Activated naive CD4-positive, alpha-beta T cell (primary cell): ENCODE measurements around the gene TUBB3.
"Not testable (repeated sequence)": the region's sequence is repeated elsewhere in the genome, so short reads cannot be mapped to it uniquely, and the experiment has no call there.

Source experiments
- DNase-seq, 4 experiments: peaks; one replicate each; lab custom pipeline; 2025; lab: John Stamatoyannopoulos, UW

The TUBB3 gene

DNA sequence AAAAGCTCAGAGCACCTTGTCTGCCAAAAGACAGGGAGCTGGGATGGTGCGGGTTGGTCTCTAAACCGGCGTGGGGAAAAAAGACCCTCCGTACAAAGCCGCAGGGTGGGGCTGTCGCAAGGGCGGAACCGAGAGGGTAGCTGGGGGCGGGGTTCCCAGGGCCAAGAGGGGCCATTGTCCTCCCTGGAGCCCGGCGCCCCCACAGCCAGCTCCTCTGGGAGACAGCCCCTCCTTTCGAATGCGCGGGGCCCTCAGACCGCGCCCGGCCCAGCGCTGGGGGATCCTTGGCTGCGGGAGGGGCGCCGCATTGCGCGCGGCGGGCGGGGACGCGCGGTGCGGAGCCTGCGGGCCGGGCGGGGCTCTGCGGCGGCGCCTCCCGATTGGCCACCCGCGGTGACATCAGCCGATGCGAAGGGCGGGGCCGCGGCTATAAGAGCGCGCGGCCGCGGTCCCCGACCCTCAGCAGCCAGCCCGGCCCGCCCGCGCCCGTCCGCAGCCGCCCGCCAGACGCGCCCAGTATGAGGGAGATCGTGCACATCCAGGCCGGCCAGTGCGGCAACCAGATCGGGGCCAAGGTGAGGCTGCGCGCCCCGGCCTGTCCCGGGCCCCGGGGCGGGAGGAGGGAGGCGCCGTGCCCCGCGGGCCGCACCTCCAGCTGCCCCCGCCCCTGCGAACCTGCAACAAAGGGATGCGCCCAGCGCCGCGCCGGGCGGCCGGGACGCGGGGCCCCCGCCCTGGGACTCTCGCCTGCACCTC is at the start of gene TUBB3:
TSS of gene TUBB3 (plus strand) at position 459 of the 756 bp plus-strand sequence. CDS start at position 519, 60 bp downstream.
- DNase-seq, result no peak

GRCh38 chr16:89873972-89874689 is 49.0 kb upstream of the TUBB3 start:
- DNase-seq, result peak; percentile 96 to 99 (median 98)

GRCh38 chr16:89879123-89879522 is 44.0 kb upstream of the TUBB3 start:
- DNase-seq, result not testable (repeated sequence)

DNA sequence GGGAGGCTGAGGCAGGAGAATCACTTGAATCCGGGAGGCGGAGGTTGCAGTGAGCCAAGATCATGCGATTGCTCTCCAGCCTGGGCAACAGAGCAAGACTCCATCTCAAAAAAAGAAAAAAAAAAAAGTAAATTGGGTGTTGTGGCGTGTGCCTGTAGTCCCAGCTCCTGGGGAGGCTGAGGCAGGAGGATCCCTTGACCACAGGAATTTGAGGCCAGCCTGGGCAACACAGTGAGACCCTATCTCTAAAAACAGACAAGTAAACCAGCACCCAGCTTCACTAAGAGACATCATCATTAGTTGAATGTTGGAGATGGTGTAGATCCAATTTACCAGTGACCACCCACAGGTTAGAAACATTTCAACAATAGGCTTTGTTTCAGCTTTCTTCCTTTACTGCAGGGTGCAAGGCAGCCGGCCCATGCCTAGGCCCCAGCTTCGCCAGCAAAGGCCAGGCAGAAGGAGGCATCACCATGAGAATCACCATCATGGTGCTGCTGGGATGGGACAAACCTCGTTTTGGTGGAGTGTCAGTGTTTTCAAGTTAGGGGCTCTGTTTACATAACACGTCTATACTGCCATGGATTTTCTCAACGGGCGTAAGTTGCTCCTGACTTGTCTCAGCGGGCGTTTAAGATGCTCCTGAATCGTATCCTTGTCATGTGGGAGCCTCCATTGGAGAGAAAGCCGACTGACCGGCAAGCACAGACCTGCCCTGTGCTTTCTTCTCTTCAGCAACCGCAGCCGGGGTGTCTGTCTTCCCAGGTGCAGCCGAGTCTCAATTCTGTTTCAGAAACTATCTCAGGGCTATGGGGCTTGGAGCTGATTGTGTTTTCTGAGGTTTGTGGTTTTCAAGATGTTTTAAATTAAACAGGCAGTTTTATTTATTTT is 42.4 kb upstream of the TUBB3 start:
- DNase-seq, result no peak

GRCh38 chr16:89881368-89881730 is 41.8 kb upstream of the TUBB3 start:
- DNase-seq, result no peak

DNA sequence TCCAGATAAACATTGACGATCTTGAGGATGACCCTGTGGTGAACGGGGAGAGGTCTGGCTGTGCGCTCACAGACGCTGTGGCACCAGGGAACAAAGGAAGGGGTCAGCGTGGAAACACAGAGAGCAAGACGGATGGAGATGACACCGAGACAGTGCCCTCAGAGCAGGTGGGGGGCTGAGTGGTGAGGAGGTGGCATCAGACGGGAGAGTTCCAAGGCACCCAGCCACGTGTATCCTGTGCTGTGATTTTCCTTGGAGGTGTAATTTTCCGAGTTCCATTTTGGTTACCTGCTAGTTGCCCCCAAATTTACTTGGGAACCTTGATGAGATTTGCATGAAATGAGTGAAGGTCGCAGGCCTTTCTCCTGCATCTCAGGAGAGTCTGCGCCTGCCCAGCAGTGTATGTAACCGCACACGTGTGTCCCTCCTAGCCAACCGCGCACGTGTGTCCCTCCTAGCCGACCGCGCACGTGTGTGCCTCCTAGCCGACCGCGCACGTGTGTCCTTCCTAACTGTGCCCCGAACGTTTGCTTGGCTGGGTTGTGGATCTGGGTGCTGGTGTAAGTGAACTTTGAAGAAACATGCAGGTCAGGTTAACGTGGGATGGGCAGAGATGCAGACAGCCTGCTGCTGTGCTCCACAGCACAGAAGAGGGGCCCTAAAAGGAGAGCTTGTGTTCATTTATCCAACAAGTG is 39.6 kb upstream of the TUBB3 start:
- no peak for DNase-seq

DNA sequence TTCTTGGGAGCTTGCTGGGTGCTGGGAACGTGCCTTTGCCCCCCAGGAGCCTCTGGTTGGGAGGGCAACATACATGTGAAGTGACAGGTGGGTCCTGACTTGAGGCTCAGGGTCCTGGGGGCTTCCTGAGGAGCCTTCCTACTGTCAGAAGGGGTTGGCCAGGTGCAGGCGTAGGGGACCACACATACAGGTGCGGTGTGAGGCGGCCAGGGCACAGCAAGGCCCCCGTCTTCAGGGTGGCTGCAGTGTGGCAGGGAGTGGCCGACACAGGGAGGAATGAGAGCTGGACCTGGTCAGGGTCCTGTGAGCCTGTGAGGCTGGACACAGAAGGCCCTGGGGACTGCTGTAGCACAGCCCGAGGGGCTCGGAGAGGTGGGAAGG is 39.1 kb upstream of the TUBB3 start:
- DNase-seq, result no peak

GRCh38 chr16:89887243-89887642 is 35.9 kb upstream of the TUBB3 start:
- DNase-seq, result no peak

DNA sequence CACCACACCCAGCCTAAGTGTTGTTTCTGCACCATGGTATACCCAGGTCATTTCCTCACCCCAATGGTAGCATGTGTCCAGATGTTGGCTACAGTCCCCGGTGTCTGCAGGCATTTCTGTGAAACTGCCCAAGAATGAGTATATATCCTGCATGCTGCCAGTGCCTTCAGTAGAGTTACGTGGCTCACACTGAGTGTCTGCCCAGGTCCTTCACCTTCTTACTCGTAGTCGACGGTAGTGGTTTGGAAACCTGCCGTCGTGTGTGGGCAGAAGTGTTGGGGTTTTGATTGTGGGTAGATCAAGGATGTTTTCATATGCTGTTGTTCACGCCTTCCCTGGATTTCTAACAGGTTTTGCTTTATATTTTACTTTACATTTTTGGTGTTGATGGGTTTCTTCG is 32.9 kb upstream of the TUBB3 start:
- DNase-seq, result no peak

DNA sequence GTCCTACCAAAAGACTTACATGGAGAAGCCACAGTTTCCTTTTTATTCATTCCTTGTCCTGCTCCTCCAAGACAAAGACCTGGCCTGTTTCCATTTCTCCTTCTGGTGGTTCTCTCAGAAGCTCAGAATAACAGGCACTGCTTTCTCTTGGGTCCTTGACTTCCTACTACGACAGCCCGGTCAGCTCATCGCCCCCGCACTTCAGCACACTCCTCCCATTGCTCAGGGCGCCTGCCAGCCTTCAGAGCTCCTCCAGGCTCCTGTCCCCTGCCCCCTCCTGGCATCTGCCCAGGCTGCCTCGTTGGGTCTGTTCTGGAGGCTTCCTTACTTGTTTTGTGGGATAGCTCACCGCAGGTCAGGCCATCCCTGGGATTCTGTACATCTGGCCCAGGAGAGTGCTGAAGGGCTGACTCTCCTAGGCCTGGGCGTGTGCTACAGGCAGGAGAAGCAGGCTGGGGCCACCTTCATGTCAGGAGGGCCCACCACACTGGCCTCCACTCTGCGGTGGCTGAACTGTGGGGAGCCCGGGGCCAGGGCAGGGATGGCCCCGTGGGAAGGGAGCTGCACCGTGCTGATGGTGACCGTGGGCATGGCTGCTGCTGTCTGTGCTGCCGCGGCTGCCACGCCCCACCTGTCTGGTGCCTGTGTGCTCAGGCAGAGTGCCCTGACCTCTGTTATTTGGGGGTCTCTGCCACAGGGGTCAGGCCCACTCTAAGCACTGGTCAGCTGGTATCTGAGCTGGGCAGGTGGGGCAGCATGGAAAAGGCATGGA is 32.1 kb upstream of the TUBB3 start:
- DNase-seq, result no peak

GRCh38 chr16:89892055-89892630 is 31.0 kb upstream of the TUBB3 start:
- DNase-seq, result no peak

DNA sequence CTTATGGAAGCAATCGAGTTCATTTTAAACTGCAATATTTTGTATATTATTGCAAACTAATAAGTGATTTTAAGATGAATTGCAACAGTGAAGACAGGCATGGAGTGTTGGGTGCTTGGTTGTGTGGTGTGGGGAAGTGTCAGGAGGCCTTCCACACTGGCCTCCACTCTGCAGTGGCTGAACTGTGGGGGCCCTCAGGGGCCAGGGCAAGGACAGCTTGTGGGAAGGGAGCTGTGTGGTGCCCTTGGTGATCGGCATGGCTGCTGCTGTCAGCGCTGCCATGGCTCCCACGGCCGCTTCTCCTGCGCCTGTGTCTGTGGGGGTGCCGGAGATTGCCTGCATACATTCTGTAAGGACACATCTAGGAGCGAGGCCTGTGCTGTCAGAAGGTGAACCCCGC is 30.5 kb upstream of the TUBB3 start:
- DNase-seq, result no peak

DNA sequence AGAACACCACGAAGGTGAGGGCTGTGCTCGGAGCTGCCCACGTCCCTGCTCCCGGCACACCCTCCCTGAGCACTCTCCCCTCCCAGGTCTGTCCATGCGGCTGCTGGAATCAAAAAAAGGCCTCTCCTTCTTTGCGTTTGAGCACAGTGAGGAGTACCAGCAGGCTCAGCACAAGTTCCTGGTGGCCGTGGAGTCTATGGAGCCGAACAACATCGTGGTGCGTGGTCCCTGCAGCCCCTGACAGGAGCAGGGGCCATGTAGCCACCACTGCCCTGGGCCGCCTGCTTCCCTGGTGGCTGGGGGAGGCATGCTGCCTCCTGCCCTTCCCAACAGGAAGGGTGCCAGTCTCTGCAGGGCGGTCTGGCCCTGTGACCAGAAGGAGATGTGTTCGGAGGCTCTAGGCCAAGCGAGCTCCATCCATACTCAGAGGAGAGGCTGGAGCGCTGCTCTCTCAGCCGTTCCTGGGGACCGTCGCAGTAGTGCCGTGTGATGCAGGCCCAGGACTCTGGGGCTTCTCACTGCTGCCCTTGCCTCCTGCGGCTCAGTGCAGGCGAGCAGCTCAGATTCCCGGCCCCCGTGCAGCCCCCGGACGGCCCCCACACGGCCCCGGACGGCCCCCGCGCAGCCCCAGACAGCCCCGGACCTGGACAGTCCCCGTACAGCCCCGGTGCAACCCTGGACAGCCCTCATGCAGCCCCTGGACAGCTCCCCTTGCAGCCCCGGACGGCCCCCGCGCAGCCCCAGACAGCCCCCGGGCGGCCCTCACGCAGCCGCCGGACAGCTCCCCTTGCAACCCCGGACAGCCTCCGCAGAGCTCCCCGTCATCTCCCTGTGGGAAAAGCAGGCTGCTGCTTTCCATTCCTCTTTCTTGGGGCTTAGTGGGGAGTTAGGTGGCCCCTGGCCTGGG is 29.2 kb upstream of the TUBB3 start:
- no peak for DNase-seq

DNA sequence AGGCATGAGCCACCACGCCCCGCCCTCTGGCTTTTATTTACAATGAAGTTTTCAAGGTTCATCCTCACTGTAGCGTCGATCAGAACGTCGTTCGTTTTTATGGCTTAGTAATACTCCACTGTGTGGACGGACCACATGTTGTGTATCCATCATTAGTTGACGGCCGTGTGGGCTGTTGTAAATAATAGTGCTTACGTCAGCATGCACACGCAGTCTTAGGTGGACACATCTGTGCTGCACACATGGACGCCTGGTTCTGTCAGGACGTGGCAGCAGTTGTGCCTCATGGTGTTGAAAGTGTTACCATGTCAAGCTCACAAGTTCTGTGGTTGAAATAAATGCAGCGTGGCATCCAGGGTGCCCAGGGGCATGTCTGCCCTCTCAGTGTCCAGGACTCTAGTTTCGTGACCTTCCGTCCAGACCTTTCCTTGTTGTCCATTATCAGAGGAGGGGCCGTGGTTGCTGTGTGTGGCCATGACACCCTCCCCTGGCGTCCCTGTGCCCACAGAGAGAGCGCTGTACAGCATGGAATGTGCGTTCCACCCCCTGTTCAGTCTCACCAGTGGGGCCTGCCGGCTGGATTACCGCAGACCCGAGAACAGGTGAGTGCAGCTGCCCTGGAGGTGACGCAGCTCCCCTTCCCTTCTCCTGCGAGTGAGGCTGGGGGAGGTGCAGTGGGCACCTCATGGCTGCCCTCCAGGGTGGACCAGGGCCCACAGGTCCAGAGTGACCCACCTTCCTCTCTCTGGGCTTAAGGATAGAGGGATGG is 27.5 kb upstream of the TUBB3 start:
- no peak for DNase-seq

DNA sequence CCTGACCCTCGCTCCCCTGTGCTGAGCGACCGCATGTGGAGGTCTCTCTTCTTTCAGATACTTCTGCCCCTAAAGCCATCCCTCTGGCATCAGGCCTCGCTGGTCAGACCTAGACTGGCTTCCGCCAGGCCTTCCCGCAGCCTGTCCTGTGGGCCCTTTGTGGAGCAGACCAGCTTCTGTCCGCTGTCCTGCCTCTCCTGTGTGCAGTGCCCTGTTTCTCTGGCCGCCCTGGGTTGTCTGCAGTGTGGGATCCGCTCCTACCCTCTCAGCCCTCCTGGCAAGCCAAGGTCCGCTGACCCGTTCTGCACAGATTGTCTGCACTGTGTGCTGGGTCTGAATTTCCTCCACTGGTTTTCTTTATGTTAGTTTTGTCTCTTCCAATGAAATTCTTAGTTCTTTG is 25.9 kb upstream of the TUBB3 start:
- DNase-seq, result no peak

DNA sequence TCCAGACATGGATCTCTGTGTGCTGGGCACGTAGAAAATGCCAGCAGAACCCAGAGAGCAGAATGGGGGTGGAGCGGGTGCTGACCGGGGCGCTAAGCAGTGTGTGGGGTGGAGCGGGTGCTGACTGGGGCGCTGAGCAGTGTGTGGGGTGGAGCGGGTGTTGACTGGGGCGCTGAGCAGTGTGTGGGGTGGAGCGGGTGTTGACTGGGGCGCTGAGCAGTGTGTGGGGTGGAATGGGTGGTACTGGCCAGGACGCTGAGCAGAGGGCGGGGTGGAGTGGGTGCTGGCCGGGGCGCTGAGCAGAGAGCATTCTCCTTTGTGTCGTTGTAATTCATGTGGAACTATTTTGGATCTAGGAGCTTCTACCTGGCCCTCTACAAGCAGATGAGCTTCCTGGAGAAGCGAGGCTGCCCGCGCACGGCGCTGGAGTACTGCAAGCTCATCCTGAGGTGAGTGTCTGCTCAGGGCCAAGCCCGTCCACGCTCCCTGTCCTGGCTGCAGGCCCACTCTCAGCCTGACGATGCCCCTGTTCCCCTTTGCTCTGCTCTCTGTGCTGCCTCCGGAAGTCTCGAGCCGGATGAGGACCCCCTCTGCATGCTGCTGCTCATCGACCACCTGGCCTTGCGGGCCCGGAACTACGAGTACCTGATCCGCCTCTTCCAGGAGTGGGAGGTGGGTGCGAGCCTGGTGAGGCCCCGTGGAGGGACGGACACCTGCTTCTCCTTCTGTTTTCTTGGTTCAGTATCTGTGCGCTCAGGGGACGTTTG is 24.8 kb upstream of the TUBB3 start:
- DNase-seq, result no peak

- no peak for DNase-seq
Observed at GRCh38 chr16:89899879-89900481, 23.2 kb upstream of the TUBB3 start.

DNA sequence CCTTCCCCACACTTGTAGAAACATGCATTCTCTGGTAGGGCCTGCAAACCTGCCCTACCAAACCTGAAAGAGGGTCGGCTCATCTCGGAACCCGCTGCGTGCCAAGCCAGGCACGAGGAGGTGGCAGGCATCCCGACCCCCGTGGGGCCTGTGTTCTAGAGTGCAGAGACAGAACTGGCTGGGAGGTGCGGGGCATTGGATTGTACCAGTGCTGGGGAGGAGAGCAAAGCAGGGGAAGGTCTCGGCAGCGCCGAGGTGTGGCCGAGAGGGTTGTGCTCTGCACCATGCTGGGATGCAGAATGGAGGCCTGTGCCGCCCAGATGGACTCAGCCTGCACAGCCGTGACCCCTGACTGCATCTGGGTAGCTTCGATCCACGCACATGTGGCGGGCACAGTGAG is 22.3 kb upstream of the TUBB3 start:
- no peak for DNase-seq
